Gastroesophageal sphincter (tissue), 4 donors: ENCODE data around the gene ELP6. TPM values are rescaled to one million over a fixed set of nuclear protein-coding genes. Genes with fewer than 3 reads are reported as not detected.
"Not testable (repeated sequence)": the region's sequence is repeated elsewhere in the genome, so short reads cannot be mapped to it uniquely, and the experiment has no call there.

Experiments used
- ATAC-seq: fragments of 150-250 bp; one replicate; pipeline ENCODE4 v1.9.1; 2016; ENCODE audit warnings: mild to moderate bottlenecking, moderate library complexity
- H3K27ac ChIP-seq, 4 donors: fragments of 200-600 bp; sonication (generic) in 3 of 4; 1 replicate in 3 of 4; 2 replicates in 1 of 4; pipeline ENCODE4 v1.5.1; 2016 to 2019
- H3K27me3 ChIP-seq: fragments of 200-600 bp; sonication (generic); one replicate; pipeline ENCODE4 v1.5.1; 2019
- H3K36me3 ChIP-seq, 2 donors: fragments of 200-600 bp; sonication (generic); one replicate each; pipeline ENCODE4 v1.5.1; 2019; ENCODE audit warnings: control low read depth in 1 of 2
- H3K4me1 ChIP-seq, 3 donors: fragments of 200-600 bp; sonication (generic); 1 replicate in 2 of 3; 2 replicates in 1 of 3; pipeline ENCODE4 v1.5.1; 2016 to 2019; ENCODE audit warnings: control low read depth in 2 of 3
- H3K4me3 ChIP-seq, 2 donors: fragments of 200-600 bp; sonication (generic); one replicate each; pipeline ENCODE4 v1.5.1; 2019; ENCODE audit warnings: mild to moderate bottlenecking in 1 of 2, moderate library complexity in 1 of 2
- H3K9me3 ChIP-seq, 3 donors: fragments of 200-600 bp; sonication (generic); one replicate each; pipeline ENCODE4 v1.5.1; 2017 to 2019; ENCODE audit warnings: control low read depth in 2 of 3
- EP300 ChIP-seq: sonication (generic); formaldehyde crosslinking; IDR thresholded peaks from one replicate; pipeline ENCODE4 v1.6.1; 2017; ENCODE audit warnings: antibody characterized with exemption, mild to moderate bottlenecking
- POLR2A ChIP-seq, 2 donors: fragments of 450-650 bp; IDR thresholded peaks; one replicate each; pipeline ENCODE4 v1.6.1; 2017; ENCODE audit warnings: antibody characterized with exemption in 2 of 2, mild to moderate bottlenecking in 2 of 2, moderate library complexity in 1 of 2
- POLR2AphosphoS5 ChIP-seq: sonication (generic); formaldehyde crosslinking; IDR thresholded peaks from one replicate; pipeline ENCODE4 v1.6.1; 2017; ENCODE audit warnings: antibody characterized with exemption
- WGBS, 2 donors: methylation state at CpG; one replicate each; pipeline ENCODE4 v1.1.5; 2018; ENCODE audit warnings: low coverage in 1 of 2; 5-methylcytosine and 5-hydroxymethylcytosine counted together
- total RNA-seq, 4 donors: library from RNA; depleted of rRNA; stranded (reverse); fragments of >200 nt; gene quantifications; one replicate each; pipeline ENCODE4 v1.1.0, GENCODE V29; 2016
- TF ChIP-seq, protein P1 (sequence below), 4 experiments: fragments of 200-600 bp in 2 of 4; fragments of 450-650 bp in 2 of 4; sonication (generic) in 1 of 4; IDR thresholded peaks; one replicate each; pipeline ENCODE4 v1.5.1; 2017 to 2019; ENCODE audit warnings: antibody characterized with exemption in 4 of 4, mild to moderate bottlenecking in 2 of 4, moderate library complexity in 2 of 4

The ELP6 gene
- total RNA-seq, 4 donors from 2014 or later: 14.3 to 28.0 (median 20.4) TPM

- no peaks in the 10 kb centered on the region for H3K27me3 ChIP-seq
- no peak for ATAC-seq
- TF ChIP-seq EP300 (no peak), POLR2AphosphoS5 (no peak), POLR2A (IDR thresholded peaks at IDR 0.05) (no peak)
- TF ChIP-seq, protein P1, sequence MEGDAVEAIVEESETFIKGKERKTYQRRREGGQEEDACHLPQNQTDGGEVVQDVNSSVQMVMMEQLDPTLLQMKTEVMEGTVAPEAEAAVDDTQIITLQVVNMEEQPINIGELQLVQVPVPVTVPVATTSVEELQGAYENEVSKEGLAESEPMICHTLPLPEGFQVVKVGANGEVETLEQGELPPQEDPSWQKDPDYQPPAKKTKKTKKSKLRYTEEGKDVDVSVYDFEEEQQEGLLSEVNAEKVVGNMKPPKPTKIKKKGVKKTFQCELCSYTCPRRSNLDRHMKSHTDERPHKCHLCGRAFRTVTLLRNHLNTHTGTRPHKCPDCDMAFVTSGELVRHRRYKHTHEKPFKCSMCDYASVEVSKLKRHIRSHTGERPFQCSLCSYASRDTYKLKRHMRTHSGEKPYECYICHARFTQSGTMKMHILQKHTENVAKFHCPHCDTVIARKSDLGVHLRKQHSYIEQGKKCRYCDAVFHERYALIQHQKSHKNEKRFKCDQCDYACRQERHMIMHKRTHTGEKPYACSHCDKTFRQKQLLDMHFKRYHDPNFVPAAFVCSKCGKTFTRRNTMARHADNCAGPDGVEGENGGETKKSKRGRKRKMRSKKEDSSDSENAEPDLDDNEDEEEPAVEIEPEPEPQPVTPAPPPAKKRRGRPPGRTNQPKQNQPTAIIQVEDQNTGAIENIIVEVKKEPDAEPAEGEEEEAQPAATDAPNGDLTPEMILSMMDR (IDR thresholded peaks at IDR 0.05): no peak
- H3K27ac ChIP-seq: peak overlapping the region; percentile 14 to 92 (median 86)
- no peaks in the 10 kb centered on the region for H3K36me3 ChIP-seq
- peak overlapping the region; percentile 84 to 86 for H3K4me3 ChIP-seq
- WGBS, 2 donors: 0% methylated on average over 1 to 9 of the region's 24 CpGs
- H3K9me3 ChIP-seq: no peaks in the 10 kb centered on the region
- peaks cover 0 to 41% (median 14%) of the 10 kb centered on the region in 3 donors for H3K4me1 ChIP-seq
These were observed 38.4 kb downstream of the ELP6 start for GRCh38 chr3:47475029-47475569.

- Histone ChIP-seq H3K36me3 (no peaks in the 10 kb centered on the region), H3K4me3 (no peak overlapping the region), H3K9me3 (no peaks in the 10 kb centered on the region), H3K27ac (no peak overlapping the region), H3K27me3 (no peaks in the 10 kb centered on the region), H3K4me1 (peaks cover 0 to 47% (median 14%) of the 10 kb centered on the region in 3 donors)
- WGBS, 2 donors: 45 to 46% methylated on average over 3 of the region's 3 CpGs
- no peak for ATAC-seq
- TF ChIP-seq POLR2AphosphoS5 (no peak), EP300 (no peak), POLR2A (IDR thresholded peaks at IDR 0.05) (no peak)
- TF ChIP-seq, protein P1 (IDR thresholded peaks at IDR 0.05): no peak
These were observed 40.1 kb downstream of the ELP6 start for GRCh38 chr3:47473391-47473790.

- H3K27me3 ChIP-seq: no peaks in the 10 kb centered on the region
- no peak overlapping the region for H3K4me3 ChIP-seq
- H3K27ac ChIP-seq: no peak overlapping the region
- no peak for ATAC-seq
- H3K4me1 ChIP-seq: peaks cover 0 to 34% (median 6%) of the 10 kb centered on the region in 3 donors
- WGBS, 2 donors: 79 to 100% methylated on average over 1 to 3 of the region's 3 CpGs
- TF ChIP-seq, protein P1 (IDR thresholded peaks at IDR 0.05): no peak
- TF ChIP-seq EP300 (no peak), POLR2AphosphoS5 (no peak), POLR2A (IDR thresholded peaks at IDR 0.05) (no peak)
- H3K9me3 ChIP-seq: no peaks in the 10 kb centered on the region
- H3K36me3 ChIP-seq: no peaks in the 10 kb centered on the region
These were observed 43.9 kb downstream of the ELP6 start for GRCh38 chr3:47469616-47470015.

DNA sequence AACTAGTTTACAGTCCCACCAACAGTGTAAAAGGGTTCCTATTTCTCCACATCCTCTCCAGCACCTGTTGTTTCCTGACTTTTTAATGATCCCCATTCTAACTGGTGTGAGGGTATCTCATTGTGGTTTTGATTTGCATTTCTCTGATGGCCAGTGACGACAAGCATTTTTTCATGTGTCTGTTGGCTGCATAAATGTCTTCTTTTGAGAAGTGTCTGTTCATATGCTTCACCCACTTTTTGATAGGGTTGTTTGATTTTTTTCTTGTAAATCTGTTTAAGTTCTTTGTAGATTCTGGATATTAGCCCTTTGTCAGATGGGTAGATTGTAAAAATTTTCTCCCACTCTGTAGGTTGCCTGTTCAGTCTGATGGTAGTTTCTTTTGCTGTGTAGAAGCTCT, 45.2 kb downstream of the ELP6 start:
- WGBS, 2 donors: 83 to 90% methylated on average over 1 of the region's 1 CpG
- H3K27ac ChIP-seq: not testable (repeated sequence)

DNA sequence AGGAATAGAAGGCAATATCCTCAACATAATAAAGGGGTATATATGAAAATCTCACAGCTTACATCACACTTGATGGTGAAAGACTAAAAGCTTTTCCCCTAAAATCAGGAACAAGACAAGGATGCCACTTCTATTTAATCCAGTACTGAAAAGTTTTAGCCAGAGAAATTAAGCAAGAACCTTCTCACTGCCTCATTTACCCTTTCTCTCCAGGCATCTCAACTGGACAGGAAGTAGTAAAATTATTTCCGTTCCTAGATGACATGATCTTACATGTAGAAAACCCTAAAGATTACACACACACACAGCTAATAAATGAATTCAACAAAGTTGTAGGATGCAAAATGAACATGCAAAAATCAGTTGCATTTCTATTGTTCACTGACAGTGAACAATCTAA, 48.9 kb downstream of the ELP6 start:
- TF ChIP-seq EP300 (no peak), POLR2AphosphoS5 (no peak), POLR2A (IDR thresholded peaks at IDR 0.05) (no peak)
- TF ChIP-seq, protein P1 (IDR thresholded peaks at IDR 0.05): no peak
- ATAC-seq: no peak
- H3K4me1 ChIP-seq: peaks cover 0 to 19% (median 0%) of the 10 kb centered on the region in 3 donors
- no peak overlapping the region for H3K27ac ChIP-seq
- WGBS, 2 donors: 67 to 71% methylated on average over 1 of the region's 1 CpG
- no peaks in the 10 kb centered on the region for H3K27me3 ChIP-seq
- H3K4me3 ChIP-seq: no peak overlapping the region
- no peaks in the 10 kb centered on the region for H3K36me3 ChIP-seq
- no peaks in the 10 kb centered on the region for H3K9me3 ChIP-seq

More for the DNA sequence above, 45.2 kb downstream of the ELP6 start:
- not testable (repeated sequence) for H3K4me3 ChIP-seq, H3K9me3 ChIP-seq, H3K36me3 ChIP-seq, H3K27me3 ChIP-seq, ATAC-seq
- H3K4me1 ChIP-seq: peaks cover 0 to 26% (median 0%) of the 10 kb centered on the region in 3 donors

DNA sequence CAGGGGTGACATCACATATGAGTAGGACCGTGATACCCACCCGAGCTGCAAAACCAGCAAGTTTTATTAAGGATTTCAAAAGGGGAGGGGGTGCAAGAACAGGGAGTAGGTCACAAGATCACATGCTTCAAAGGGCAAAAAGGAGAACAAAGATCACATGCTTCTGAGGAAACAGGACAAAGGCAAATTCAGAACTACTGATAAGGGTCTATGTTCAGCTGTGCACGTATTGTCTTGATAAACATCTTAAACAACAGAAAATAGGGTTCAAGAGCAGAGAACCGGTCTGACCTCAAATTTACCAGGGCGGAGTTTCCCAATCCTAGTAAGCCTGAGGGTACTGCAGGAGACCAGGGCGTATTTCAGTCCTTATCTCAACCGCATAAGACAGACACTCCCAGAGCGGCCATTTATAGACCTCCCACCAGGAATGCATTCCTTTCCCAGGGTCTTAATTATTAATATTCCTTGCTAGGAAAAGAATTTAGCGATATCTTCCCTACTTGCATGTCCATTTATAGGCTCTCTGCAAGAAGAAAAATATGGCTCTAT, 53.9 kb downstream of the ELP6 start:
- not testable (repeated sequence) for H3K36me3 ChIP-seq

More for the DNA sequence above, 53.9 kb downstream of the ELP6 start:
- H3K9me3 ChIP-seq, H3K27ac ChIP-seq, H3K4me3 ChIP-seq, ATAC-seq, H3K27me3 ChIP-seq: not testable (repeated sequence)
- peaks cover 3 to 26% (median 3%) of the 10 kb centered on the region in 3 donors for H3K4me1 ChIP-seq
- WGBS, 2 donors: 88 to 93% methylated on average over 7 to 9 of the region's 9 CpGs
